ENCODE results near the gene PIK3AP1.

- TF ChIP-seq CTCF (conservative IDR thresholded peaks at IDR 0.05; ENCODE audit: low read depth, low read length) = no peak
- no peak for TF ChIP-seq FOS (IDR thresholded peaks at IDR 0.05; ENCODE audit: low read depth, low read length)
- no peak for TF ChIP-seq POLR2A (IDR thresholded peaks at IDR 0.05; ENCODE audit: low read depth, low read length)
- no peak for TF ChIP-seq ELK1 (IDR thresholded peaks at IDR 0.05; ENCODE audit: borderline replicate concordance, low read depth, low read length)
- no peak for TF ChIP-seq RAD21 (IDR thresholded peaks at IDR 0.05; ENCODE audit: low read length)
- no peak for TF ChIP-seq NFE2L2 (IDR thresholded peaks at IDR 0.05; ENCODE audit: low read depth, low read length)
Measured at GRCh38 chr10:96666741-96667140, 53.6 kb downstream of the PIK3AP1 start.
